HepG2 (cell line): Measurements from ENCODE around the gene PCGF6. TPM values are rescaled to one million over a fixed set of nuclear protein-coding genes. Genes with fewer than 3 reads are reported as not detected.

Experiments
- CENPX ChIP-seq: sonication (generic); formaldehyde crosslinking; IDR thresholded peaks from 2 replicates; pipeline ENCODE4 v1.9.0; 2021; ENCODE audit warnings: mild to moderate bottlenecking, missing genetic modification reagents, moderate library complexity
- E2F1 ChIP-seq: sonication (generic); formaldehyde crosslinking; IDR thresholded peaks from 2 replicates; pipeline ENCODE4 v1.5.0; 2020; ENCODE audit warnings: missing genetic modification reagents
- EEA1 ChIP-seq: sonication (generic); formaldehyde crosslinking; IDR thresholded peaks from 2 replicates; pipeline ENCODE4 v1.5.1; 2020; ENCODE audit warnings: mild to moderate bottlenecking, missing genetic modification reagents, borderline replicate concordance
- HMG20B ChIP-seq: conservative IDR thresholded peaks from 2 replicates; pipeline ENCODE4 v1.6.1; 2016; ENCODE audit warnings: missing genetic modification reagents, missing compliant biosample characterization
- MBD4 ChIP-seq: IDR thresholded peaks from 2 replicates; pipeline ENCODE4 v1.6.1; 2012; ENCODE audit warnings: low read length, inconsistent platforms, borderline replicate concordance
- MTF1 ChIP-seq: sonication (generic); formaldehyde crosslinking; IDR thresholded peaks from 2 replicates; pipeline ENCODE4 v1.5.0; 2020; ENCODE audit warnings: missing genetic modification reagents
- PAXIP1 ChIP-seq: sonication (generic); formaldehyde crosslinking; conservative IDR thresholded peaks from 2 replicates; pipeline ENCODE4 v1.4.0; 2020; ENCODE audit warnings: mild to moderate bottlenecking, missing genetic modification reagents, moderate library complexity
- SIX4 ChIP-seq: sonication (generic); formaldehyde crosslinking; IDR thresholded peaks from 2 replicates; pipeline ENCODE4 v1.4.0; 2020; ENCODE audit warnings: missing genetic modification reagents
- THAP8 ChIP-seq: sonication (generic); formaldehyde crosslinking; IDR thresholded peaks from 2 replicates; pipeline ENCODE4 v1.5.1; 2020; ENCODE audit warnings: missing genetic modification reagents, mild to moderate bottlenecking, borderline replicate concordance
- ZNF121 ChIP-seq: sonication (generic); formaldehyde crosslinking; IDR thresholded peaks from 2 replicates; pipeline ENCODE4 v1.5.0; 2020; ENCODE audit warnings: mild to moderate bottlenecking, missing genetic modification reagents
- ZNF160 ChIP-seq: sonication (generic); formaldehyde crosslinking; IDR thresholded peaks from 2 replicates; pipeline ENCODE4 v1.8.0; 2022; ENCODE audit warnings: mild to moderate bottlenecking, inconsistent platforms, missing genetic modification reagents
- ZNF232 ChIP-seq: sonication (generic); formaldehyde crosslinking; IDR thresholded peaks from 2 replicates; pipeline ENCODE4 v1.4.0; 2020; ENCODE audit warnings: missing genetic modification reagents, borderline replicate concordance
- ZNF354B ChIP-seq: sonication (generic); formaldehyde crosslinking; IDR thresholded peaks from 2 replicates; pipeline ENCODE4 v1.8.0; 2022; ENCODE audit warnings: mild to moderate bottlenecking, missing genetic modification reagents
- ZNF704 ChIP-seq: sonication (generic); formaldehyde crosslinking; IDR thresholded peaks from 2 replicates; pipeline ENCODE4 v1.8.1; 2023; ENCODE audit warnings: mild to moderate bottlenecking, inconsistent platforms, moderate library complexity, missing genetic modification reagents, borderline replicate concordance
- ZNF780A ChIP-seq: sonication (generic); formaldehyde crosslinking; IDR thresholded peaks from 2 replicates; pipeline ENCODE4 v1.8.0; 2022; ENCODE audit warnings: mild to moderate bottlenecking, missing genetic modification reagents, moderate library complexity
- ZSCAN21 ChIP-seq: sonication (generic); formaldehyde crosslinking; IDR thresholded peaks from 2 replicates; pipeline ENCODE4 v1.8.0; 2022; ENCODE audit warnings: mild to moderate bottlenecking, missing genetic modification reagents, moderate library complexity, borderline replicate concordance
- ZSCAN5A ChIP-seq: sonication (generic); formaldehyde crosslinking; IDR thresholded peaks from 2 replicates; pipeline ENCODE4 v1.8.0; 2022; ENCODE audit warnings: mild to moderate bottlenecking, missing genetic modification reagents, borderline replicate concordance
- polyA plus RNA-seq, 8 experiments: library from polyadenylated mRNA; depleted of rRNA in 3 of 8; stranded (reverse) in 7 of 8; unstranded in 1 of 8; fragments of >200 nt; fragmentation: Illumina TruSeq in 4 of 8; extraction: Trizol in 4 of 8; gene quantifications; 2 replicates each; pipeline versions ENCODE4 v1.2.1 to v1.2.3, GENCODE V29; 2011 to 2016; ENCODE audit warnings: low read depth in 4 of 8, missing spikeins in 1 of 8, mixed read lengths in 1 of 8; ENCODE audit not compliant: insufficient read depth in 1 of 8
- total RNA-seq, 5 experiments: library from RNA; depleted of rRNA; stranded (reverse); fragments of >200 nt; fragmentation: Illumina TruSeq; extraction: Trizol; gene quantifications; 2 replicates each; pipeline ENCODE4 v1.2.3, GENCODE V29; 2016; ENCODE audit warnings: low read depth in 1 of 5
- TF ChIP-seq, protein P1 (sequence below): sonication (generic); formaldehyde crosslinking; IDR thresholded peaks from 2 replicates; pipeline ENCODE4 v1.4.0; 2020; ENCODE audit warnings: missing genetic modification reagents

The PCGF6 gene
- total and polyA plus RNA-seq, 2 of the 13 experiments (the other 11 are each of a cell fraction or from before 2014, with no cell fraction given): 5.2 to 19.4 TPM

GRCh38 chr10:103265717-103266329 lies 85.1 kb downstream of the PCGF6 start (continued):
- TF ChIP-seq ZNF704 (no peak), CENPX (CRISPR knock-in tag) (no peak), ZSCAN5A (CRISPR knock-in tag) (no peak), MBD4 (no peak), EEA1 (no peak), ZNF354B (CRISPR knock-in tag) (no peak), ZSCAN21 (CRISPR knock-in tag) (no peak; the same call in 1 of the 2 replicates), ZNF121 (CRISPR knock-in tag) (no peak), PAXIP1 (CRISPR knock-in tag) (no peak), ZNF232 (CRISPR knock-in tag) (peak; percentile 96; the same call in 1 of the 2 replicates), SIX4 (CRISPR knock-in tag) (peak; percentile 53; the same call in 1 of the 2 replicates), ZNF780A (CRISPR knock-in tag) (no peak), E2F1 (CRISPR knock-in tag) (peak; percentile 38; the same call in 1 of the 2 replicates), THAP8 (CRISPR knock-in tag) (no peak), HMG20B (CRISPR knock-in tag) (0 out of 2 replicates have a peak, but pooled peaks have one; percentile 50), MTF1 (CRISPR knock-in tag) (peak; percentile 88), ZNF160 (CRISPR knock-in tag) (peak; percentile 63; the same call in 1 of the 2 replicates)
- TF ChIP-seq, protein P1, sequence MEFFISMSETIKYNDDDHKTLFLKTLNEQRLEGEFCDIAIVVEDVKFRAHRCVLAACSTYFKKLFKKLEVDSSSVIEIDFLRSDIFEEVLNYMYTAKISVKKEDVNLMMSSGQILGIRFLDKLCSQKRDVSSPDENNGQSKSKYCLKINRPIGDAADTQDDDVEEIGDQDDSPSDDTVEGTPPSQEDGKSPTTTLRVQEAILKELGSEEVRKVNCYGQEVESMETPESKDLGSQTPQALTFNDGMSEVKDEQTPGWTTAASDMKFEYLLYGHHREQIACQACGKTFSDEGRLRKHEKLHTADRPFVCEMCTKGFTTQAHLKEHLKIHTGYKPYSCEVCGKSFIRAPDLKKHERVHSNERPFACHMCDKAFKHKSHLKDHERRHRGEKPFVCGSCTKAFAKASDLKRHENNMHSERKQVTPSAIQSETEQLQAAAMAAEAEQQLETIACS (CRISPR knock-in tag): no peak
